ENCODE data around the gene SLC9A3. TPM values are rescaled to one million over a fixed set of nuclear protein-coding genes. Genes with fewer than 3 reads are reported as not detected.

Gene SLC9A3
- total RNA-seq, 4 donors from 2014 or later, result 1.7 to 5.0 (median 2.8) TPM

DNA sequence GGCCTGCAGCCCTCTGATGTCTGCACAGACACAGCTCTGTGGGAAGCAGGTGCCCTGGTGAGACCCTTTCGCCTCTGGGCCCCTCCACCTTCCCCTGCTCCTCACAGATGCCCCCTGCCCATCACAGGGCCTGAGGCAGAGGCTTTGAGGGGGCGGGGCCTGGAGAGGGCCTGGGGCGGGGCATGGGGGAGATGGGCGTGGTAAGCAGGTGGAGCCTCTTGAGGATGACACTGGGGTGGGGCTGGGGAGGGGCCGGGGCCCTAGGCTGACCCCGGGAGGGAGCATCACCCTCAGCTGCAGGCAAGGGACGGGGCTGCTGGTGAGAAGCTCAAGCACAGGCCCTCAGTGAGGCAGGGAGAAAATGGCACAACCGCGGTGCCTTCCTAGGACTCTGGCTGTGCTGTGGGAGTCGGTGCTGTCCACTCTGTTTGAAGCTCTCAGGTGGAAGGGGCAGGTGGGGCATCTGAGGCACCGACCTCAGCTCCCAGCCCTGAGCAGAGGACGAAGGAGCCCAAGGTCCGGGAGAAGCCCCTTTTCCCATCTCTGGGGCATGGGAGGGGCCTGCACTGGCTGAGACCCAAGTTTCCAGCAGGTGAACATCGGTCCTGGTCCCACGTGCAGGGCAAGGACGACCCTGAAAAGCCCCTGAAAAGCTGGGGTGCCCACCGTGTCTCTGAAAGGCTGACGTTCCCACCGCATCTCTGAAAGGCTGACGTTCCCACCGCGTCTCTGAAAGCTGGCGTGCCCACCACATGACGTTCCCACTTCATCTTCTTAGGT, 17.5 kb upstream of the SLC9A3 start:
- DNase-seq (ENCODE audit: extremely low spot score), result no peak
- intact Hi-C loops (cut with DNase I), result no loop called here
- Histone ChIP-seq H3K4me3 (no peak overlapping the region), H3K9me3 (no peaks in the 10 kb centered on the region), H3K36me3 (no peaks in the 10 kb centered on the region), H3K27me3 (peaks cover 0 to 85% (median 7%) of the 10 kb centered on the region in 4 donors), H3K27ac (replicated peaks in 1 of 4) (no peak overlapping the region), H3K4me1 (no peaks in the 10 kb centered on the region)
- TF ChIP-seq, protein P1, sequence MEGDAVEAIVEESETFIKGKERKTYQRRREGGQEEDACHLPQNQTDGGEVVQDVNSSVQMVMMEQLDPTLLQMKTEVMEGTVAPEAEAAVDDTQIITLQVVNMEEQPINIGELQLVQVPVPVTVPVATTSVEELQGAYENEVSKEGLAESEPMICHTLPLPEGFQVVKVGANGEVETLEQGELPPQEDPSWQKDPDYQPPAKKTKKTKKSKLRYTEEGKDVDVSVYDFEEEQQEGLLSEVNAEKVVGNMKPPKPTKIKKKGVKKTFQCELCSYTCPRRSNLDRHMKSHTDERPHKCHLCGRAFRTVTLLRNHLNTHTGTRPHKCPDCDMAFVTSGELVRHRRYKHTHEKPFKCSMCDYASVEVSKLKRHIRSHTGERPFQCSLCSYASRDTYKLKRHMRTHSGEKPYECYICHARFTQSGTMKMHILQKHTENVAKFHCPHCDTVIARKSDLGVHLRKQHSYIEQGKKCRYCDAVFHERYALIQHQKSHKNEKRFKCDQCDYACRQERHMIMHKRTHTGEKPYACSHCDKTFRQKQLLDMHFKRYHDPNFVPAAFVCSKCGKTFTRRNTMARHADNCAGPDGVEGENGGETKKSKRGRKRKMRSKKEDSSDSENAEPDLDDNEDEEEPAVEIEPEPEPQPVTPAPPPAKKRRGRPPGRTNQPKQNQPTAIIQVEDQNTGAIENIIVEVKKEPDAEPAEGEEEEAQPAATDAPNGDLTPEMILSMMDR (IDR thresholded peaks at IDR 0.05), result no peak
- no peak for TF ChIP-seq EP300 (IDR thresholded peaks at IDR 0.05)
- no peak for TF ChIP-seq POLR2A (IDR thresholded peaks at IDR 0.05; ENCODE audit: low read depth)
- TF ChIP-seq POLR2AphosphoS5 (IDR thresholded peaks at IDR 0.05), result no peak
- 80% methylated on average over 15 of the region's 24 CpGs for WGBS

DNA sequence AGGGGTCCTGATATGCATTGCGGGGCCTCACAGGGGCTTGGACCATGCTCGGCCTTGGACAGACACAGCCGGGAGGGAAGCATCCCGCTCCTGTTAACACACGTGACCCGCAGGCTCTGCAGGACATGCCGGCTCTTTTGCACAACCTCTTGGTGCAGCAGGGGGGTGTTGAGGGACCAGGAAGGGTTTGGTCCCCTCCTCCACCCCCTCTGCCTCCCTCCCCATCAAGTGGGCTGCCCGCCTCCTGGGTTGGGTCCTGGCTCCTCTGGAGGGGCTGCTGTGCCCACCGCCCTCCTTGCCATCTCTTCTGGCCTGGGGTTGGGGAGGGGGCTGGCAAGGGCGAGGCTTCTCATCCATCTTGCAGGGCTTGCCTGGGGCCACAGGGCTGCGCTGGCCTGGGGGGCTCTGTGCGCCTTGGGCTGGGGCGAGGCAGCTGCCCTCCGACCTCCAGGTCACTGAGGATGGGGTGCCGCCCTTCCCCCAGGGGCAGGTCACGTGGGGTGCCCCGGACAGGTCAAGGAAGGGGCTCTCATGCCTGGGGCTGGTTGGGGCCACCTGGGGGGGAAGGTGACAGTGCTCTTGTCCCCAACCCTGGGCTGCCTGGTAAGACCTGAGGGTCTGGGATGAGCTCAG, 16.8 kb upstream of the SLC9A3 start:
- Histone ChIP-seq H3K4me3 (no peak overlapping the region), H3K27ac (replicated peaks in 1 of 4) (no peak overlapping the region), H3K9me3 (no peaks in the 10 kb centered on the region), H3K4me1 (no peaks in the 10 kb centered on the region), H3K27me3 (peaks cover 0 to 80% (median 7%) of the 10 kb centered on the region in 4 donors), H3K36me3 (no peaks in the 10 kb centered on the region)
- WGBS, result 71% methylated on average over 3 of the region's 17 CpGs
- no peak for DNase-seq (ENCODE audit: extremely low spot score)
- TF ChIP-seq POLR2AphosphoS5 (IDR thresholded peaks at IDR 0.05), result no peak
- no peak for TF ChIP-seq EP300 (IDR thresholded peaks at IDR 0.05)
- TF ChIP-seq, protein P1 (IDR thresholded peaks at IDR 0.05), result no peak
- TF ChIP-seq POLR2A (IDR thresholded peaks at IDR 0.05; ENCODE audit: low read depth), result no peak
- intact Hi-C loops (cut with DNase I), result no loop called here

DNA sequence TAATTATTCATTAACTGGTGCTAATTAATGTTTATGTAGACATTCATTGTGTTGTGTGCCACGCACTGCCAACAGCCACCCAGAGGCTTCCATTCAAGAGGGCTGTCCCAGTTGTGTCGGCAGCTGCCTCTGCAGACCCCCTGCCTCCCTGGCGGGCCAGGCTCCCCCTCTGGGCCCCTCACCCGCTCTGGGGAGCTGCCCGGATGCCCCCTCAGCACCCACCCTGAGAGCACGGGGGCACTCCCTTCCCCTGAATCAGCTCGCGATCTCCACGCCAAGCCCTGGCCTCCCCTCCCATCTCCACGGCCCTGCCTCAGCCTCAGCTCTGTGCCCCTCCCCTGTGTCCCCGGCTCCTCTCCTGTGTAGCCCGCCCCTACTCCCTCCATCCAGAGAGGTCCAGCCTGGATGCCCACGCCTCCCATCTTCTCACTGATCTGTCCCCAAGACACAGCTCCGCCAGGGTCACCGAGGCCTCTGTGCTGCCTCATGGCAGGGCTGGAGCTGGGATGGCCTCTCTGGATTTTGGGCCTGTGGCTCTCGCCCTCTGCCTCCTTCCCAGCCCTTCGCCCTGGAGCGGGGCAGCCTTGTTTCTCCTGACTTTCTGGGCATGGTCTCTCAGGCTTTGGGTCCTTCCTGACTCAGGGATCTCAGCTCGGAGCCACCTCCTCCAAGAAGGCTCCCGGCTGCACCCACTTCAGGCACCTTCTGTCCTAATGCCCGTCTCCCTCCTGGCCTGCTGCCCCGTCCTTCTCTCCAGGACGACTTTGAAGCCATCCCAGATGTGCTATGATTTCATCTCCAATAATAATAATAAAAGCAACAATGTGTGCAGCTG, 16.0 kb upstream of the SLC9A3 start:
- TF ChIP-seq EP300 (IDR thresholded peaks at IDR 0.05) (no peak), POLR2AphosphoS5 (IDR thresholded peaks at IDR 0.05) (no peak), POLR2A (IDR thresholded peaks at IDR 0.05; ENCODE audit: low read depth) (no peak)
- TF ChIP-seq, protein P1 (IDR thresholded peaks at IDR 0.05), result no peak
- Histone ChIP-seq H3K27me3 (peaks cover 0 to 81% (median 7%) of the 10 kb centered on the region in 4 donors), H3K4me3 (no peak overlapping the region), H3K36me3 (no peaks in the 10 kb centered on the region), H3K27ac (replicated peaks in 1 of 4) (no peak overlapping the region), H3K9me3 (no peaks in the 10 kb centered on the region), H3K4me1 (no peaks in the 10 kb centered on the region)
- intact Hi-C loops (cut with DNase I), result no loop called here
- no peak for DNase-seq (ENCODE audit: extremely low spot score)
- WGBS, result 74% methylated on average over 21 of the region's 23 CpGs

DNA sequence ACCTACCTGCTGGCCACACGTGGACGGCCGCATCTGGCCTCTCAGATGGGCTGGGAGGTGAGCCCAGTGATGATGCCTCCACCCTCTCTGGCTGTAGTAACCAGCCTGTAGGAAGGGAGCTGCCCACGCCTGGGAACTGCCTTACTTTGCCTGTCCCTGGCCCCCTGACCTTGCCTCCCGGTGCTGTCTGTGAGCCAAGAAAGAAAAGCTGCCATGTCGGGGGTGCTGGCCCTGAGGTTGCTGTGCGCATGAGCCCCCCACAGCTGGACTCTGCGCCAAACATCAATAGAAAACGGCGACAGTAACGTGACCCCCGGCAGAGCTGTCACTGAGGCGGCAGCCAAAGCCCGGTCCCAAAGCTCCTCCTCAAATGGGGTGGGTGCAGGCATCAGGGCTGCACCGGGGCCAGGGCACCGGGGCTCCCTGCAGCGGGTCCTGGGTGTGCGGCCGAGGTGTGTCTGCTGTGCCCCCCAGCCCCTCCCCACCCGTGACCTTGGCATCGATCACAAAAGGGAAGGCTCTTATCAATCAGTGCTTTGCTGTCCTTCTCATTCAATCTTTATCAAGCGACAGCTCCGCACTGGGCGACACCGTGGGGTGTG, 15.3 kb upstream of the SLC9A3 start:
- TF ChIP-seq, protein P1 (IDR thresholded peaks at IDR 0.05), result no peak
- TF ChIP-seq POLR2A (IDR thresholded peaks at IDR 0.05; ENCODE audit: low read depth), result no peak
- TF ChIP-seq EP300 (IDR thresholded peaks at IDR 0.05), result no peak
- TF ChIP-seq POLR2AphosphoS5 (IDR thresholded peaks at IDR 0.05), result no peak
- no peaks in the 10 kb centered on the region for H3K9me3 ChIP-seq
- DNase-seq (ENCODE audit: extremely low spot score), result no peak
- WGBS, result 54% methylated on average over 11 of the region's 25 CpGs
- no peak overlapping the region for H3K4me3 ChIP-seq
- H3K27ac ChIP-seq (replicated peaks in 1 of 4), result no peak overlapping the region
- peaks cover 0 to 87% (median 9%) of the 10 kb centered on the region in 4 donors for H3K27me3 ChIP-seq
- no peaks in the 10 kb centered on the region for H3K36me3 ChIP-seq
- H3K4me1 ChIP-seq, result no peaks in the 10 kb centered on the region
- intact Hi-C loops (cut with DNase I), result no loop called here

Data from esophagus muscularis mucosa (tissue), 4 donors.